NCI-H2196 treated with DMSO at 0.1 percent for 48 hours (cell line): ENCODE data around the gene CTTN.

Experiments used
- DNase-seq: peaks from one replicate; lab custom pipeline; 2025; ENCODE audit not compliant: unreplicated experiment; lab: John Stamatoyannopoulos, UW

The CTTN gene

DNA sequence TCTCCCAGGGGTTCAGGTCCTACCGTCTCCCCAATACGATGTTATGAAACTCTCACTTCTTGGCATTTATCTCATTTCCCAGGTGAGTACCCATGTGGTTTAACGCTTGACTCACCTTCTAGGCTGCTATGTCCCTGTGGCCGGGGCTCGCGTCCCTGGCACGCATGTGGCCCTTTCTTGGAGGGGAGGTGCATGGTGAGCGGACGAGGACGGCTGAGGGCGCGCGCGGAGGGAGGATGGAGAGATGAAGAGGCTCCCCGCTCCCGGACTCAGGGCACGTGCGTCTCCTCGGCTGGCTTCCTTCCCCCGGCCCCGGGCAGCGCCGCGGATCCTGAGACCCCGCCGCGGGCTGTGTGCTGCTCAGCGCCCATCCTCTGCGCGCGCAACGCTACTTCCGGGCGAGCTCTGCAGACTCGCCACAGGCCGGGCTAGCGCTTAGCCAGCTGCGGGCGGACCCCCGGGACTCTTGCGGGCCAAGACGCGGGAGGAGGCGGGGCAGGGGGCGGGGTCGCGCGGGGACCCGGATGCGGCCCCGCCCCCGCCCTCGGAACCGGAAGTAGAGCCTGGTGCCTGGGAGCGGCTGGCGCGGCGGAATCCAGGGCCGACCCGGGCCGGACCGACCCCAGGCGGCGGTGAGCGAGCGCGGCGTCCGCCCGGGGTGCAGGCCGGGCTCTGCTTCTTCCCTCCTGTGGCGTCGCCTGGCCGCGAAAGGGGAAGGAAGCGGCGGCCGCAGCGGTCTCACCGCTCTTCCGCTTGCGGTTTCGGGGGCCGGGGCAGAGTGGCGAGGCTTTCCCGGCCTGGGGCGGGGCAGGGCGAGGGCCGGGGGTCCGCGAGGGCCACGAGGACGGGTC, at the start of gene CTTN:
CTTN (plus strand) TSS at position 547 of the 851 bp plus-strand sequence. CDS start 8,769 bp downstream, outside the sequence.
- peak; percentile 71 for DNase-seq

- DNase-seq = no peak
Measured at GRCh38 chr11:70348608-70349007, 49.7 kb upstream of the CTTN start.

- DNase-seq = no peak
Measured at GRCh38 chr11:70351646-70352045, 46.7 kb upstream of the CTTN start.

- DNase-seq = no peak
Measured at GRCh38 chr11:70352100-70352499, 46.2 kb upstream of the CTTN start.

DNA sequence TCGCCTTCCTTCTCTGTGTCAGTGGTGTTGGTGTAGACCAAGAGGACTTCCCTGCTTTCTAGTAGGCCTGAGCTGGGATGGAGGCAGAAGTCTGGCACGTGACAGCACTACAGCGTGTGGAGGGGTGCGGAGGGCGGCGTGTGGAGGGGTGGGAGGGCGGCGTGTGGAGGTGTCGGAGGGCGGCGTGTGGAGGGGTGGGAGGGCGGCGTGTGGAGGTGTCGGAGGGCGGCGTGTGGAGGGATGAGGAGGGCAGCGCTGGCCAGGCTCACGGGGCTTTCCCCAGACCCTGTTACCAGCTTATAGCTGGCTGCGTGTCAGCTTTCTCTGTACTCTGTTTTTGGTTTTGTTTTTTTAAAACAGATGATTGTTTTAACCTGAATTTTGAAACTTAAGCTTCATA, 45.7 kb upstream of the CTTN start:
- DNase-seq = no peak

DNA sequence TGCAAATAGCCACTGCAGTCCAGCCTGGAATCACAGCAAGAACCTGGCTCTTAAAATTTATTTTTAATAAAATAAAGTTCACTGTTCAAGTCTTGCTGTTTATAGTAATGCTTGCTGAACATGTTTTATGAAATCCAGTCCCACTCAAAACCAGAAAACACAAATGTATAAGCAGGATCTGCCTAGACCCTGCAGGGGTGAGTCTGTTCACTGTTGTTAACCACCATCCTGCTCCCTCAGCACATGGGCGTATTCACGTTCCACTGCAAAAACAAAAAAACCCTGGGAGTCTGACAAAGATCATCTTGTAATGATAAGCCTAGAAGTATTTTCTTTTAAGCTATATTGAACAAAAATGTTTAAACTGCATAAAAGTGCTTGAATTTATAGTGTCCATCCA, 45.0 kb upstream of the CTTN start:
- DNase-seq = no peak

DNA sequence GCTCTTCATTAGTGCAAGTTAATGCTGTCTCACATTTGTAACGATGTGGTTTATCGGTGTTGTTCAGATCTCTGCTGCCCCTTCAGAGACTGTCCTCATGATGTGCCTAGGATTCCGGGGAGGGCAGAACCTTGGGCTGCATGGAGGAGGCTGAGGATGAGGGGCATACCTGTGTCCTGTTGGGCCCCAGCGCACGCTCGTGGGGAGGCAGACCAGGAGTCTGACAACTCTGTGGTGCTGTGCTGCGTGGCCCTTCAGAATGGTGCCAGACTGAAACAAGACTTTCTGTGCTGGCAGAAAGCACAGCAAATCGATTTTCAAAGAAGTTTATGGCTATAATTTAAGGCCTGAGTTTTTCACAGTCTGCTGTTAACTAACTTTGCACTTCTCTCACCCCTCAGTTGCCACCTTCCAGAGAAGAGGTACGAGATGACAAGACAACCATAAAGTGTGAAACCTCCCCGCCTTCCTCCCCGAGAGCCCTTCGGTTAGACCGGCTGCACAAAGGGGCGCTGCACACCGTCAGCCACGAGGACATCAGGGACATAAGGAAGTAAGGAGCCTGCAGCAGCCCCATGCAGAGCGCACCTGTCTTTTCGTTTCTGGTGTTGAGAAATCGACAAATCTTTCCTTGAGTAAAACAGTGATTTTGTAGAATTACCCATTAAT, 44.3 kb upstream of the CTTN start:
- no peak for DNase-seq

DNA sequence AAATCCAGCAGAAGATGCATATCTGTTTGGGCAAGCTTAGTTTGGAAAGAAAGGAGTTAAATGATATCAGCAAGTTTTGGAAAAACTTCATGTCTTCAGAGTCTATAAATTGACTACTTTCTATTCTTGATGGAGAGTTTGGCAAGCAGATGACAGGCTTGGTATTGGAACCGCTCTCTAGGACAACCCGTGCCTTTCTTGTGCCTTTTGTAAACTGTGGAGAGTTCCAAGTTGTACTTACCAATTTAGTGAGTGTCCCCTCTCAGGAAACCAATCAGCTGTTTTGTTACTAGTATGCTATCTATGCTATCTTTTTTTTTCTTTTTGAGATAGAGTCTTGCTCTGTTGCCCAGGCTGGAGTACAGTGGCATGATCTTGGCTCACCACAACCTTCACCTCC, 43.7 kb upstream of the CTTN start:
- DNase-seq = no peak

DNA sequence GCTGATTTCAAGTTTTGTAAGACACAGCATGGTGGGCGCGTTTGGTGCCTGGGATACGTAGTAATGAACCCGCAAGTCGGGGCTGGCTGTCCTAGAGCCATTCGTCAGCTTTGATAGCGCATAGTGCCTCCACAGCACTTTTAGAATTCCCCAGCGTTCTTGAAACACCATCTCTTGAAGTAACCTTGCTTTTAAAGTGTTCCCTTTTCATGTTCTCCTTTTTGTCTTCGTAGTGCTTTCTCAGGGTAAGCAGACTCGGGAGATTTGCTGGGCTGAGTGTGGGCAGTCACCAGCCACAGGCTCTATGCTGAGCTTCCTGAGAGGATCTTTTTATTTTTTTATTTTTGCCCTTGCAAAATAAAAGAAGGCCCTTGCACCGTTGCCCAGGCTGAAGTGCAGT, 39.6 kb upstream of the CTTN start:
- DNase-seq = no peak

DNA sequence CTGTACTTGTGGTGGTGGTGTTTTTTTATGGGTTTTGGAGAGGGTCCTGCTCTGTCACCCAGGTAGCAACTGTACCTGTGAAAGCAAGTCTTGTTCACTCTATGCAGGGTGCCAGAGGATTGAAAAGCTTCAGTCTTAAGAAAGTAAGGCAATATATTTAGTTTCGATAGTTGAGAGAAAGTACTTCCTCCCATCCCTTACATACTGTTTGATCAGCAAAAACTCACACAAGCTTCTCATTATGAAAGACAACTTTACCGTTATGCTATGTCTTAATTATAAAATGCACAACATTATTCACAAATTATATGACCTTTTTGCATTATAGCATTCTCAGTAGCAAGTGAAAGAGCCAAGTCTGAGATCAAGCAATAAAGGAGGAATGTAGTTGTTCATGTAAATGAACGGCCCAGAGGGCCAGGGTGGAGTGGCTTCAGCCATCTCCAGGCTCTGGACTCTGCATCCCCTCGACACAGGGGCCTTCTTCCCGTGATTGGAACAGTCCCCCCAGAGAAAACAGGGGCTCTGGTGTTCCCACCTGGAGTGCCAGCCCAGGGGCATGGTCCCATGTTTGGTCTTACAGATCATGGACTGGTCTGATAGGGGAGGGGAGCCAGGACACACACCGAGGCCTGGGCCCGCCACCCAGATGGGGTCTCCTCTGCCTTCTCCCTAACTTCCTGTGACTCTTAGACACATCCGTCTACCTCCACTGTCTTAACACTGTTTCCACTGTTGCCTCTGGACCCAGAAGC, 38.7 kb upstream of the CTTN start:
- no peak for DNase-seq

DNA sequence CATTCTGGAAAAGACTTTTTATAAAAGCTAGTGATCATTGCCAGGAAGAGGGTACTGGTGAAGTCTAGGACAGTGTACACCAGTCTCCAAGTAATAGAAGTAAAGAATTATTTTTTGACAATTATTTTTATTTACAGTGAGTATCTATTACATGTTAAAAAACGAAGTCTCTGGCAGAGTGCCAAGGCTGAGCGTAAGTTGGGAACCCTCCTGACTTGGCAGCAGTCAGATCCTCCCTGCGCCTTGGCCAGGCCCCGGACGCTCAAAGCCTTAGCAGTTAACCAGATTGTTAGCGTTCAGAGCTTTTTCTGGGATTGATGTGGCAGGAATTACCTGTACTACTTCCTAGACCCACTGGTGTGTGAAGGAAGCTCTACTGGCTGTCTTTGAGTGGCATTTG, 38.1 kb upstream of the CTTN start:
- no peak for DNase-seq

DNA sequence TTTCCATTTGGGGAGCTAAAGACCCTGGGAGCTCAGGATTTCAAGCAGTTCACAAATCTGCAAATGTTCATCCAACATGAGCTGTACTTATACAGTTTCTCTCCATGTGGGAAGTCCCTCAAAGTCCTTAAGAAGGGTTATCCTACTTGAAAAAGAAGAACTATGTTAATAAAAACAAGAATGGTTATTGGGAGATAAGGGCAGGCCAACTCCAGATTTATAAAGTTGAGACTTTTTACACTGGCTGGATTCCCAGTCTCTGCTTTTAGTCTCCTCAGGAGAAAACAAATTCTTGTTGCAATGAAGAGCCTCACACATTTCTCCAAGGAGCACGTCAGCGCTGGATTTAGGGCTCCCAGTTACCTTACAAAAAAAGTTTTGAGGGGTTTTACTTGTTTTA, 34.2 kb upstream of the CTTN start:
- DNase-seq = no peak

GRCh38 chr11:70364745-70365543, 33.4 kb upstream of the CTTN start:
- DNase-seq = no peak

DNA sequence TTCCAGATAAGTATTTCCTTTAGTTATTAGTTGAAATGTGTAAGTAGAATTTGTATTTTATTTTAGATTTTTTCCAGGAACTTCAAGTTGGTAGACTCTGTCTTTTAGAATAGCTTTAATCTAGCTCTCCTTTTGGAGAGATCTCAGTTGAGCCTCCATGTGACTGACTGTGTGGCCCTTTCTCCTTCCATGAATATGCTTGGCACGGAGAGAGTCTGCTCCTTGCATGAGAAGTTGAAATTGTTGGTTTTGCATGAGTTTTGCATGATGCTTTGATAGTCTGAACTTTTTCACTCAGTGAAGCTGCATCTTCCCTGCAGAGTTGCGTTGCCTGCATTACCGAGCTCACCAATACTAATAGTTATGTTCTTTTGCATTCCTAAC, 32.8 kb upstream of the CTTN start:
- no peak for DNase-seq

DNA sequence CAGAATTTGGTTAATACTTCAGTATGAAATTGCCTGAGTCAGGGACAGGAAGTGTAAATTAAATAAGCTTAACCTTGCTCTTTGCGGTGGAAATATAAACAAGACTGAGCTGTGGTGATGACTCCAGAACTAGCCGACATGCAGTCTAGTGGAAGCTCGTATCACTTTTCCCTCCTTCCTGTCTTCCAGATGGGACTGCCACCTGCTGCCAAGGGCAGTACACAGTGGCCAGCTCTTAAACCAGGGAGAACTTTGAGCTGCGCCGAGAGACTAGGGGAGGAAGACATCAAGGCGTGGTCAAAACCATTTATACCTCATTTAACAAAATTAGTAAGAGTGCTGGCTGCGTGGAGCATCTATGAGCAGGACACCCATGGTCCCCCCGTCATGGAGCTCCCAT, 31.3 kb upstream of the CTTN start:
- DNase-seq = peak; percentile 77

GRCh38 chr11:70368961-70369360, 29.4 kb upstream of the CTTN start:
- no peak for DNase-seq

- no peak for DNase-seq
Measured at GRCh38 chr11:70371241-70371640, 27.1 kb upstream of the CTTN start.

DNA sequence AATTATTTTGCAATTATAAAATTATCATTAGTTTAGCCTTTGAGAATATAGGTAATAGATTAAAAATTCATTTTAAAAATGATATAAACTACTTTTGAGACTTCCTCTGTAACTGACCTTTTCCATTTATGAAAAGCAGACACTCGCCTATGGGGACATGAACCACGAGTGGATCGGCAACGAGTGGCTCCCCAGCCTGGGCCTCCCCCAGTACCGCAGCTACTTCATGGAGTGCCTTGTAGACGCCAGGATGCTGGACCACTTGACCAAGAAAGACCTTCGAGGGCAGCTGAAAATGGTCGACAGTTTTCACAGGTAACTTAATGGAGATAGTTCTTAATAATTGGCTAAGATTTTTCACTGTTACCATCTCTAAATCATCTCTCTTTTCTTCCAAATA, 26.3 kb upstream of the CTTN start:
- DNase-seq = no peak

DNA sequence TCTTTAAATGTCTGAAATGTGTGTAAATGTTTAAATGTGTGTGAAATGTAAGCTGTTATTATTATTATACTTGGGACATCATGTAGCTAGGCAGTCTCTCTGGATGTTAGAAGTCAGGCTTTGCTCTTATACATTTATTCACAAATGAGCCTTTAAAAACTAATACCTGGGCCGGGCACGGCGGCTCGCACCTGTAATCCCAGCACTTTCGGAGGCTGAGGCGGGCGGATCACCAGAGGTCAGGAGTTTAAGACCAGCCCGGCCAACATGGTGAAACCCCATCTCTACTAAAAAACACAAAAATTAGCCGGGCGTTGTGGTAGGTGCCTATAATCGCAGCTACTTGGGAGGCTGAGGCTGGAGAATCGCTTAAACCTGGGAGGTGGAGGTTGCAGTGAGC, 21.7 kb upstream of the CTTN start:
- no peak for DNase-seq

DNA sequence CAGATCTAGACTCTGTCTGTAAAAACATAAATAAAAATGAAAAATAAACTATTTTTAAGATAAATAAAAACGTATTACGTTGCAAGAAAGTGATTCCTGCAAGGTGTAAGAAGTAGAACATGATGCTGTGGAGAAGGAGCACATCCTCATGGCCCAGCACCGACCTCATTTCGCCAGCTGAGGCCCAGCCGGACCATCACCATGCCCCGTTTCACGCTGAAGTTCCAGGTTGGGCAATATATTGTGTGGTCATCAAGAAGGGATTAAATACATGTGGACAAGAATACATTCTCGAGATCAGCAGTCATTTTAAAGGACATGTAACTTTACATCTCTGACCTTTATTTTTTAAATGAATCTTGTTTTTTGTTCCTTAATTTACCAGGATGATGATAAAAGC, 20.7 kb upstream of the CTTN start:
- DNase-seq = no peak

DNA sequence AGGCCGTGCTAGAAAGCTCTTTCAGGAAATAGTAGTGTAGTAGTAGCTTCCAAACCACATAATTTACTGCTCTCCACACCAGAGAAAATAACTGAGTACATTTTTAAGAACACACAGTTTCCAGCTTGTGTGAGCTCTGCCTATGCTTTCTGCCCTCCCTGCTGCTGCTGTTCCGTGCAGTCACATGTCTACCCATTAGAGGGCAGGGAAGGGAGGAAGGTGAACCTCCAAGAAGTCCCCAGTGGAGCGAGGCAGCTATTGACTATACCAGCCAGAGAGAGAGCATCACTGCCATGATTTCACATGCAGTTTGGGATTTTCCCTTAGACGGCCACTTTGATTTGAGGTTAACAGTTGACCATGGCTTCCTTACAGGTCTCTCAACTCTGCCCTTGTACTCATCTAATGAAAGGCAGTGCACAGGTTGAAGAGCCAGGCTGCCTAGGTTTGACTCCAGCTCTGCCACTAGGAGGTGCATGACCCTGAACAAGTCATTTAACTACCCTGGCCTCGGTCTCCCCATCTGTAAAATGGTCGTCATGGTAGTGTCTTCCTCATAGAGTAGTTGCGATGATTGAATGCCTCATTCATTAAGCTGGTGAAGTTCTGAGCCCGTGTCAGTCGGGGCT, 19.7 kb upstream of the CTTN start:
- no peak for DNase-seq
